Measurements from ENCODE around the gene TEC.

The TEC gene

DNA sequence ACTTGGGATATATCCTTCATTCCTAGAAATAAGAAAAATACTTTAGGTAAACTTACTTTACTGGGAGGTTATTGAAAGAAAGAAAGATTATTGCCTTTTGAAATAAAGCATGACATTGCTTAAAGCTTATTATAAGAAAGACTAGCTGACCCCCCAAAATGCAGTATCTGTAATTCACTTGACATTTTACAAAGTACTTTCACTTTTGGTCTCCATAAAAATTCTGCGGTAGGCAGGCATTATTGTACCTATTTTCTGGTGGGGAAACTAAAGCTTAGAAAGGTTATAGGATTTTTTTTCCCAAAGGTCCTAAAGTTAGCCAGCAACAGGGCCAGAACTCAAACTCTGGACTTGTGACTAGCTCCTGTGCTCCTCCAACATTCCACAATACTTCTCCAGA lies 105.9 kb downstream of the TEC start:
- Histone ChIP-seq H3K9me3 (ENCODE audit: control insufficient read depth, insufficient read depth, low read length) (no peaks in the 10 kb centered on the region; the same call in 1 of the 2 replicates), H3K9ac (ENCODE audit: low read depth, low read length) (no peak overlapping the region), H3K4me1 (ENCODE audit: insufficient read depth, low read length) (no peaks in the 10 kb centered on the region), H3K36me3 (ENCODE audit: insufficient read depth, low read length) (no peaks in the 10 kb centered on the region)

DNA sequence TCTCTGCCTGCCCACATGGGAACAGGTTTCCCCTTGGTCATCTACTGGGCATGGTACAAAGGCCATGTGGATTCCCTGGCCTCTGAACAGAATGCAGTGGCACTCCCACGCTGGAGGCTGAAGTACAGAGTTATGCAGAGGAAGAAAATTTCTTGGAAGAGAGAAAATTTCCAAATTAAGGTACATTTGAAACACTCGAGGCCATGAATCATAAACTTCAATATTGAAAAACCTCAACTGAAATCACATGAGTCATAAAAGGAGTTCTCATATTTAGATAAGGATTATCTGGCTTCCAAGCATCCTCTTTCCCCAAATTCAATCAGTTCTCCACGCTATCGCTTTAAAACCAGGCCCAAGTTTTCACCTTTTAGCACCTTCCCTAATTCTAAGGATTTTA lies 107.5 kb downstream of the TEC start:
- no peaks in the 10 kb centered on the region for H3K36me3 ChIP-seq (ENCODE audit: insufficient read depth, low read length)

DNA sequence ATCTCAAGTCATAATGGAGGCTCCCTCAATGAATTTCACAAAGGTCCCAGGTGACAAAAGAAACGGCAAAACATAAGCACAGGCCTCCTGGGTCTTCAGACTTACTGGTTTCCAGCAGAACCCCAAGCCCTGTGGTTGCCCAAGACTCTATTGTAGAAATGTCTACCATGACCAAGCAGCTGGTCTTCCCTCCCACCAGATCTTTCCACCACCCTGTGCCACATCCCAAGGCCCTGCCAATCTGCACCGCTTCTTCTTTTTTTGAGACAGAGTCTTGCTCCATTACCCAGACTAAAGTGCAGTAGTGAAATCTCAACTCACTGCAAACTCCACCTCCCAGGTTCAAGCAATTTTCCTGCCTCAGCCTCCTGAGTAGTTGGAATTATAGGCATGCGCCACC lies 112.4 kb downstream of the TEC start:
- peaks cover 12% of the 10 kb centered on the region for H3K9me3 ChIP-seq (ENCODE audit: control insufficient read depth, insufficient read depth, low read length)
- H3K36me3 ChIP-seq (ENCODE audit: insufficient read depth, low read length), result peaks cover 6% of the 10 kb centered on the region; the same call in 1 of the 2 replicates
- H3K4me1 ChIP-seq (ENCODE audit: insufficient read depth, low read length), result no peaks in the 10 kb centered on the region
- no peak overlapping the region for H3K9ac ChIP-seq (ENCODE audit: low read depth, low read length)

More for the DNA sequence above, 107.5 kb downstream of the TEC start:
- no peaks in the 10 kb centered on the region for H3K4me1 ChIP-seq (ENCODE audit: insufficient read depth, low read length)
- H3K9ac ChIP-seq (ENCODE audit: low read depth, low read length), result no peak overlapping the region
- no peaks in the 10 kb centered on the region; the same call in 1 of the 2 replicates for H3K9me3 ChIP-seq (ENCODE audit: control insufficient read depth, insufficient read depth, low read length)

DNA sequence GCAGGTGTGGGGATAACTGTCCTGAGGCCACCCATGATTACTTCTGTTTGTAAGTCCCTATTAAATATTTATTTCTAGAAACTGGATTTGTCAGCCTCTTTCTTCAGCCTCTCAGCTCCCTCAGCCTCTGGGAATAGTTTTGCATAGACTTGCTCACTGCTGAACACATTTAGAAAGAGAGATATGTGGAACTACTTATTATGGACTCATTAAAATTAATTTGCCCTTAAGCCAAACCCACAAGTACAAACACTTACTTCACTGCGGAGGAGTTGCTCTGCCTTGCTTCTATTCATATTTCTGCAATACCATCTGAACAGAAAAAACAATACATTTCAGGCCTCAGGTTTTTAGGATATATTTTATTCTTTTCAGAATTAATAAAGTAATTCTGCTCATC lies 113.2 kb downstream of the TEC start:
- Histone ChIP-seq H3K9me3 (ENCODE audit: control insufficient read depth, insufficient read depth, low read length) (peaks cover 12% of the 10 kb centered on the region), H3K4me1 (ENCODE audit: insufficient read depth, low read length) (no peaks in the 10 kb centered on the region), H3K36me3 (ENCODE audit: insufficient read depth, low read length) (peaks cover 6% of the 10 kb centered on the region; the same call in 1 of the 2 replicates), H3K9ac (ENCODE audit: low read depth, low read length) (no peak overlapping the region)

DNA sequence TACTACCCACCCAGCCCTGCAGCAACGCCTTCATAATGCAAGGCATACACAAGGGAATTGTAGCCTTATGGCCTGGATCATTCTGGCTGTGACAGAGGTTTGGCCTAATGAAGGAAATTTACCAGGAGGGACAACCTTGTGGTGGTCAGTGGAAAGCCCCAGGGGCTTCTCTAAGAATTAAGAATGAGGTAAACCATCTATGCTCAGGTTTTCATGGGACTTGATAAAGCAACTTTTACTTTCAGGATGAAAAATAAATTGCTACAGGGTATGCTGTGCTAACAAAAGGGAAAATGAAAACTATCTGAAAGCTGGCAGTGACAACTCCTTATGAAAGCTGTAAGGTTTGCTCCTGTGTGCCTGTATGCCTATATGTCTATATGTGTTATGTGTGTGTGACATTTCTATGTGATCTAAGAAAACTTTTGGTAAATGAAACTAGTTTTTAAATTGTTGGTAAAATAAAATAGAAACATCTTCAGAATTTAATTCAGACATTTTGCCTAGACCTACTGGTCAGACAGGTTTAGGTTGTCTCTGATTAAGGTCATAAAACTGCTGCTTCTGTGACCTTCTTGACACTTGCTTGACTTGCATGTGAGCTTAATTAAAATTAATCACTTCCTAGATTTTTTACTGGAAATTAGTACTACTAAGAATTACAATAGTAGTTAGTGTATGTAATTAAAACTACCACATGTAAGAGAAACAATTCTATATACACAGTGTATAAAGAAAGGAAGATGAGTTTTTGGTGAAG lies 115.7 kb downstream of the TEC start:
- peaks cover 12% of the 10 kb centered on the region for H3K9me3 ChIP-seq (ENCODE audit: control insufficient read depth, insufficient read depth, low read length)
- peaks cover 3% of the 10 kb centered on the region; the same call in 1 of the 2 replicates for H3K4me1 ChIP-seq (ENCODE audit: insufficient read depth, low read length)
- peaks cover 6% of the 10 kb centered on the region; the same call in 1 of the 2 replicates for H3K36me3 ChIP-seq (ENCODE audit: insufficient read depth, low read length)
- no peak overlapping the region for H3K9ac ChIP-seq (ENCODE audit: low read depth, low read length)

DNA sequence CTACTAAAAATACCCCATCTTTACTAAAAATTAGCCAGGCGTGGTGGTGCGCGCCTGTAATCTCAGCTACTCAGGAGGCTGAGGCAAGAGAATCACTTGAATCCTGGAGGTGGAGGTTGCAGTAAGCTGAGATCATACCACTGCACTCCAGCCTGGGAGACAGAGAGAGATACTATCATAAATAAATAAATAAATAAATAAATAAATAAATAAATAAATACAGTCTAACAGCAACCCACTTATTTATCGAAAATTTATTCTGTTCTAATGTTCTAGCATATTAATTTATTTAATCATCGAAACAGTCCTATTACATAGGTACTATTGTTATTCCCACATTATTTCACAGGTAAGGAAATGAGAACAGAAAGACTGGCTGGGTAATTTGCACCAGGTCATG lies 117.4 kb downstream of the TEC start:
- H3K4me1 ChIP-seq (ENCODE audit: insufficient read depth, low read length), result peaks cover 3% of the 10 kb centered on the region; the same call in 1 of the 2 replicates
- H3K9ac ChIP-seq (ENCODE audit: low read depth, low read length), result no peak overlapping the region
- H3K36me3 ChIP-seq (ENCODE audit: insufficient read depth, low read length), result peaks cover 6% of the 10 kb centered on the region; the same call in 1 of the 2 replicates
- H3K9me3 ChIP-seq (ENCODE audit: control insufficient read depth, insufficient read depth, low read length), result peaks cover 12% of the 10 kb centered on the region

DNA sequence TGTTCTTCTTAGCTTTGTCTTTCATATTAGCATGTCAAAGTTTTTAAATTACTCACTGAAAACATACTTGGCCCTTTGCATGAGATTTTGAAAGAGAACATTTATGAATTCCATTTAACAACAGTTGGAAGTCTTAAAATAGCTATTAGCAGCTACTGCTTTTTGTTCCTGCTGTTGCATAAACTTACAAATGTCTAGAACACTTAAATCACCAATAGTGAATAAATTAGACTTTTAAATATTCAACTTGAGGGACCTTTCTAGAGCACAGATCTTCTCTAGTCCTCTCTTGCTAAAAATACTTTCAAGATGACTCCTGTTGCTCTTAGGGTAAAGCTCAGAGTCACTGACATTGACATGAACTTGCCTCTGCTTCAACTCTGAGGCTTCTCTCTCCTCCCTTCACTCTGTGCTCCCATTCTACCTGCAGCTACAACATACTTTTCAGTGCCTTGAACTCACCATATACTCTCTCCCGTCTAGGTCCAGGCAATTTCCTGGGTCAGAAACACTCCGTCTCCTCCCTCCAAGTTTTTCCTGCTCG lies 119.7 kb downstream of the TEC start:
- Histone ChIP-seq H3K36me3 (ENCODE audit: insufficient read depth, low read length) (no peaks in the 10 kb centered on the region), H3K4me1 (ENCODE audit: insufficient read depth, low read length) (peaks cover 3% of the 10 kb centered on the region; the same call in 1 of the 2 replicates), H3K9me3 (ENCODE audit: control insufficient read depth, insufficient read depth, low read length) (peaks cover 3% of the 10 kb centered on the region; the same call in 1 of the 2 replicates), H3K9ac (ENCODE audit: low read depth, low read length) (no peak overlapping the region)

DNA sequence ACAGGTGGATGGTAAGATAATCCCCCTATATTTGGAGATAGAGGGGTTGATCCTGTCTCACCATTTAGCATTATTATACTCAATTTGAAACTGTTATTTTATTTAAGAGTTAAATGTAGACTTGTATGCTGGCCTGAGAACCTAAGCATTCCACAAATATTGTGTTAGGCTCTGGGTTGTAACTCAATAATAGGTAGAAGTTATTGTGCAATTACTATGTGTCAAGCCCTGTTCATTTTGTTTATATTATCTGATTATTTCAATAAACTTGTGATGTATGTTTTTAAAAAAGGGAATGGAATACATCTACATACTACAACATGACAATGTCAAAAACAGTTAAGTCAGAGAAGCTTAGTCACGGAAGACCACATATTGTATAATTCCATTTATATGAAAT lies 122.0 kb downstream of the TEC start:
- Histone ChIP-seq H3K9me3 (ENCODE audit: control insufficient read depth, insufficient read depth, low read length) (no peaks in the 10 kb centered on the region), H3K36me3 (ENCODE audit: insufficient read depth, low read length) (no peaks in the 10 kb centered on the region), H3K4me1 (ENCODE audit: insufficient read depth, low read length) (peaks cover 3% of the 10 kb centered on the region; the same call in 1 of the 2 replicates), H3K9ac (ENCODE audit: low read depth, low read length) (no peak overlapping the region)

DNA sequence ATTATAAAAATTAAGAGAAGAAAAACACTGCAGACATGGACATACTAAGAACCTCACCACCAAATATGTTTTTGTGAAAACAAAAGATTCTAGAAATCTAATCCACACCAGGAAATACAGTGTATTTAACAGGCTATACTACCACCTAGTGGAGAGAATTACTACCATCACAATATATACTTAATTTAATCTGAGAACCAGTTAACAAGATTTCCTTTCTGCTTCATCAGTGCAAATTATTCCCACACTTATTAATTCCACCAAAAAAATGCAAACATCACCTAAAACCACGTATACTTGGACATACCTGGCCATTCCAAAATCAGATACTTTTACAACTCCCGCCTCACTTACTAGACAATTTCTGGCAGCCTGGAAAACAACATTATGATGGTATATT lies 128.6 kb downstream of the TEC start:
- H3K36me3 ChIP-seq (ENCODE audit: insufficient read depth, low read length), result peaks cover 5% of the 10 kb centered on the region; the same call in 1 of the 2 replicates
- no peaks in the 10 kb centered on the region for H3K9me3 ChIP-seq (ENCODE audit: control insufficient read depth, insufficient read depth, low read length)
- H3K4me1 ChIP-seq (ENCODE audit: insufficient read depth, low read length), result no peaks in the 10 kb centered on the region
- no peak overlapping the region for H3K9ac ChIP-seq (ENCODE audit: low read depth, low read length)

DNA sequence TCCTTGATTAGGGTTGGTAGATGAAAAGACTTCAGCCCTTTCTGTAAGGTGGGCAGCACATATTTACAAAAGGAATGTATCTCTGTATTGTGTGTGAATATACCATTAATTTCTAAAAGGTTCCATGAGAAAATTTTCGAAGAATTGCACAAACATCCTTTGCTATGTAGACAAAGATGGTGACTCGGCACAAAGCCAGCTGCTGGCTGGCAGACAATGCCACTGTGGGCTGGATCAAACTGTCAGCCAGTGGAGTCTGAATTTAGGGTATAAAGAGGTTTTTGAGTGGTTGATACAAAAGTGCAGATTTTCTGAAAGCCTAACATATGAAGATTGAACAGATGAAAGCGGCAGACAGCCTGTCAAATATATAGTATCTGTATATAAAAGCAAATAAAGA lies 129.9 kb downstream of the TEC start:
- no peaks in the 10 kb centered on the region for H3K4me1 ChIP-seq (ENCODE audit: insufficient read depth, low read length)
- peaks cover 5% of the 10 kb centered on the region; the same call in 1 of the 2 replicates for H3K36me3 ChIP-seq (ENCODE audit: insufficient read depth, low read length)
- H3K9ac ChIP-seq (ENCODE audit: low read depth, low read length), result no peak overlapping the region; the same call in 1 of the 2 replicates
- H3K9me3 ChIP-seq (ENCODE audit: control insufficient read depth, insufficient read depth, low read length), result no peaks in the 10 kb centered on the region

DNA sequence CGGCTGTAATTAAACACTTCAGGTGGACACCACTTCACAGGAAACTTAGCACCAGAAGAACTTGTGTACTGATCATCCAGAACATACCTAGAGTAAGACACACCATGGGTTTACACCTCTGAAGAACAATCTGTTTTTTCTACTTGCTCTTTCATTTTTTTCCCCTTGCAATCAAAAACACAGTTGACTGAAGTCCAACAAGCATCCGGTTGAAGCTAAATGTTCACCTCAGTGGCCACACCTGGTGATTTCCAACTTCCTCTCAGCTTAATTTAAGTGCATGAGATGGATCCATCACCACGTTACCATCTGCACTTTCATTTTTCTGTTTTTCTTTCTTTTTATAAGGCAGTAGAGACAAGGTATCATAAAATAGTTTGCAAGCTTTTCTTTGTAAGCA lies 130.7 kb downstream of the TEC start:
- peaks cover 5% of the 10 kb centered on the region; the same call in 1 of the 2 replicates for H3K36me3 ChIP-seq (ENCODE audit: insufficient read depth, low read length)
- no peak overlapping the region for H3K9ac ChIP-seq (ENCODE audit: low read depth, low read length)
- H3K9me3 ChIP-seq (ENCODE audit: control insufficient read depth, insufficient read depth, low read length), result no peaks in the 10 kb centered on the region
- H3K4me1 ChIP-seq (ENCODE audit: insufficient read depth, low read length), result no peaks in the 10 kb centered on the region

DNA sequence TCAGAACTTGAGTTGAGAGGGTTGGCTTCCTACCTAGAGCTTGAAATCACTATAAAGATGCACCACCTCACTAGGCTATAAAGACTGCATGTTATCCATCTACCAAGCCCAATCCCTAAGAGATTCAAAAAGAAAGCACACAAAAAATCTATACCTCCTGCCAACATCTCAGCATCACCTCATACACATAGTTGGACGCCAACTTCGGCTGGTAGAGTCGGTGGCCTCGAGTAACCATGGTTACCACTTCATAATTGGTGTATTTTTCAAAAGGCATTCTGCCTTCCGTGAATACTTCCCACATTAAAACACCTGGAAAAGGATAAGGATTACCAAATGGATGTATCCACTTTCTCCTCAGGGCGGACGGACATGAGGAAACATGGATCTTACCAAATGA lies 131.1 kb downstream of the TEC start:
- no peaks in the 10 kb centered on the region for H3K4me1 ChIP-seq (ENCODE audit: insufficient read depth, low read length)

DNA sequence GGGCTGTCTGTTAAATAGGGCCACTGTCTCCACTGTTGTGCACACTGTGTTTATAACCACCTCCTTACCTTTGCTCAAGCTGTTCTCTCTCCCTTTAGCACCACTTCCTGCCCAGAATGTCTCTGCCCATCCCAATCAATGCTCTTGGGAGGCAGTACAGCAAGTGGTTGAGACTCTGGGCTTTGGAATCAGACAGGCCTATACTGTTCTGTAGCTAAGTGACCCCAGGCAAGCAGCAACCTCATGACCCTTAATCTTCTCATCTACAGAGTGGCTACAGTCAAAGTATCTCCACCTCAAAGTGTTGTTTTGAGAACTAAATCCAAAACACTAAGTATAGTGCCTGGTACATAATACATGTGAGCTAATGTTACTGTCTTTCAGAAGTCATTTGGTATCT lies 131.8 kb downstream of the TEC start:
- no peak overlapping the region for H3K9ac ChIP-seq (ENCODE audit: low read depth, low read length)
- no peaks in the 10 kb centered on the region for H3K9me3 ChIP-seq (ENCODE audit: control insufficient read depth, insufficient read depth, low read length)
- no peaks in the 10 kb centered on the region for H3K4me1 ChIP-seq (ENCODE audit: insufficient read depth, low read length)
- peaks cover 5% of the 10 kb centered on the region; the same call in 1 of the 2 replicates for H3K36me3 ChIP-seq (ENCODE audit: insufficient read depth, low read length)

More for the DNA sequence above, 131.1 kb downstream of the TEC start:
- H3K36me3 ChIP-seq (ENCODE audit: insufficient read depth, low read length), result peaks cover 5% of the 10 kb centered on the region; the same call in 1 of the 2 replicates
- H3K9me3 ChIP-seq (ENCODE audit: control insufficient read depth, insufficient read depth, low read length), result no peaks in the 10 kb centered on the region
- no peak overlapping the region for H3K9ac ChIP-seq (ENCODE audit: low read depth, low read length)

DNA sequence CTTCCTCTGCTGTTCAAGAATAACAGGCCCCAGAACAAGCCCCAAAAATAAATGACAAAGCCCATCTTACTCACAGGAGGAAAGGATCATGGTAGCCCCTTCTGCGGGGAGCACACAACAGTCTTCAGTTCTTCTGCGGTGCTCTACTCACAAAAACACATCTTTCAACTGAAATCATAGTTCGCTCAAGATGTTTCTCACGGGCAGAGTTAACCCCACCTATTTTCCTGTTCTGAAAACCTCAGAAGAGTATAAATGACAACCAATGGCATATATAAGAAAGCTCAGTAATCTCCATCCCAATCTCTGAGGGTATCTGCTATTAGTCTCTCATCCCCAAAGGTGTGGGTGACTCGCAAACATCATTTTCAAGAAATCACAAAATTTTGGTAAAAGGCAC lies 135.6 kb downstream of the TEC start, which contains the start of gene TXK:
Gene TXK, minus strand, starts transcription at position 170 of the 400 bp plus-strand sequence. Its CDS starts 80 bp downstream, at position 90.
- no peak within 1 kb of the TSS for H3K9ac ChIP-seq (ENCODE audit: low read depth, low read length)
- H3K9me3 ChIP-seq (ENCODE audit: control insufficient read depth, insufficient read depth, low read length), result no peaks in the 10 kb centered on the region
- H3K4me1 ChIP-seq (ENCODE audit: insufficient read depth, low read length), result peaks cover 2% of the 10 kb centered on the region; the same call in 1 of the 2 replicates
- peaks cover 5% of the 10 kb centered on the region; the same call in 1 of the 2 replicates for H3K36me3 ChIP-seq (ENCODE audit: insufficient read depth, low read length)

DNA sequence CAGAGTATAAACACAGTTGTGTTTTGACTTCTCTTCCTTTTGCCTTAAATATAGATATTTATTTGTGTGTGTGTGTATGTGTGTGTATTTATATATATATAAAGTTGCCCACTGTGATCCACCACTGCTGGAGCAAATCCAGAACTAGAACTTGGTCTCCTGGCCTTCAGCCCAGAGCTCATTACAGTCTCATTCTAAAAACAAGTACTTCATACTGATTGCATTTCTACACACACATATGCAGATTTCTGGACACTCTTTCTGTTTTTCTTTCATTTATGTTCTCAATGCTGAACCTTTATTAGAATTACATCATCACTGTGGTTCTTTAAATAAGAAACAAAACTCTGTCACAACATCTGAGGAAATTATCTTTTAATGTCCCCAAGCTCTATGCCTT lies 136.0 kb downstream of the TEC start:
- H3K9me3 ChIP-seq (ENCODE audit: control insufficient read depth, insufficient read depth, low read length), result no peaks in the 10 kb centered on the region
- H3K9ac ChIP-seq (ENCODE audit: low read depth, low read length), result no peak overlapping the region
- H3K4me1 ChIP-seq (ENCODE audit: insufficient read depth, low read length), result peaks cover 2% of the 10 kb centered on the region; the same call in 1 of the 2 replicates
- peaks cover 5% of the 10 kb centered on the region; the same call in 1 of the 2 replicates for H3K36me3 ChIP-seq (ENCODE audit: insufficient read depth, low read length)
